ENCODE data around the gene FITM1. TPM values are rescaled to one million over a fixed set of nuclear protein-coding genes. Genes with fewer than 3 reads are reported as not detected.

The FITM1 gene
- total RNA-seq, 1 experiment from 2014 or later = 0.72 TPM

DNA sequence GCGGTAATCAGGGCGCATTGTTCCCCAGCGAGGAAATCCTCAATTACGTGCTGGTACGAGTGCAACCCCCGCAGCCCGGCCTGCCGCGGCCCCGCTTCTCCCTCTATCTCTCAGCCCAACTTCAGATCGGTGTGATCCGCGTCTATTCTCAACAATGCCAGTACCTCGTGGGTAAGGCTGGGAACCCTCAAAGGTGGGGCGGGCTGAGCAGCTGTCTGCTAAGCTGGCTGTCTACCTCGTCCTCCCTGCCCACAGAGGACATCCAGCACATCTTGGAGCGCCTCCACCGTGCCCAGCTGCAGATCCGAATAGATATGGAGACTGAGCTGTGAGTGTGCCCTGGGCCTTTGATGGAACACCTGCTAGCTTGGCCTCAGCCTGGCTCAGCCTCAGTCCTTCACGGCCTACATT, 42.4 kb downstream of the FITM1 start:
- no peak overlapping the region for H3K14ac ChIP-seq (ENCODE audit: insufficient read depth, low read length)
- H3K4me2 ChIP-seq (ENCODE audit: insufficient read depth, insufficient read length, low read length) = no peak overlapping the region
- H4K5ac ChIP-seq (ENCODE audit: insufficient read length, low read depth, low read length) = no peak overlapping the region
- no peak overlapping the region for H3K9ac ChIP-seq (ENCODE audit: extremely low read depth, insufficient read length, low read length)
- H3K23ac ChIP-seq (ENCODE audit: insufficient read length, low read depth, low read length) = no peak overlapping the region
- H2BK12ac ChIP-seq (ENCODE audit: insufficient read length, low read depth, low read length) = no peak overlapping the region
- H3K4me3 Mint-ChIP-seq = peak overlapping the region; percentile 69 to 75; a peak in 4 of 5 replicates
- no peak overlapping the region for H3K18ac ChIP-seq (ENCODE audit: insufficient read length, low read depth, low read length)
- no peak overlapping the region for H2AFZ ChIP-seq (ENCODE audit: low read length)
- H2BK5ac ChIP-seq (ENCODE audit: insufficient read length, low read length) = no peak overlapping the region
- no peak overlapping the region for H3K56ac ChIP-seq (ENCODE audit: insufficient read length, low read depth, low read length)
- H4K91ac ChIP-seq (ENCODE audit: insufficient read length, low read depth, low read length) = no peak overlapping the region
- H3K27ac Mint-ChIP-seq = no peak overlapping the region
- H3K9me3 Mint-ChIP-seq = no peaks in the 10 kb centered on the region; a peak in 1 of 5 replicates
- no peaks in the 10 kb centered on the region for H3K9me3 ChIP-seq (ENCODE audit: control insufficient read depth, low read depth, low read length)
- H2BK120ac ChIP-seq (ENCODE audit: low read depth, low read length, poor library complexity, severe bottlenecking) = no peak overlapping the region
- DNase-seq = no peak
- no peak overlapping the region for H3K4ac ChIP-seq (ENCODE audit: low read depth, low read length)
- H3K27ac ChIP-seq (ENCODE audit: insufficient read length, low read depth, low read length) = no peak overlapping the region
- no CpG with 5 or more reads among the region's 20 CpGs for WGBS (ENCODE audit: extremely low coverage, insufficient read length, low lambda C conversion rate)
- no peaks in the 10 kb centered on the region; the same call in 1 of the 2 replicates for H3K27me3 Mint-ChIP-seq (ENCODE audit: low read depth)
- H3K23me2 ChIP-seq (ENCODE audit: insufficient read length, low read depth, low read length, poor library complexity, severe bottlenecking) = peaks cover 10% of the 10 kb centered on the region
- H2BK20ac ChIP-seq (ENCODE audit: low read depth, low read length, poor library complexity, severe bottlenecking) = no peak overlapping the region
- H3K79me1 ChIP-seq (ENCODE audit: insufficient read depth, low read depth, low read length, poor library complexity, severe bottlenecking) = no peaks in the 10 kb centered on the region
- H3K79me2 ChIP-seq (ENCODE audit: insufficient read depth, low read length) = no peaks in the 10 kb centered on the region
- H4K20me1 ChIP-seq (ENCODE audit: control insufficient read depth, insufficient read depth, insufficient read length) = no peaks in the 10 kb centered on the region
- H3T11ph ChIP-seq (ENCODE audit: low read length) = no peak overlapping the region
- no peak overlapping the region for H4K8ac ChIP-seq (replicated peaks; ENCODE audit: insufficient read length, low read depth, low read length)
- H3K27me3 ChIP-seq (ENCODE audit: insufficient read depth, low read length) = no peaks in the 10 kb centered on the region
- no peak overlapping the region for H2BK15ac ChIP-seq (ENCODE audit: low read depth, low read length)
- TF ChIP-seq, protein P1, sequence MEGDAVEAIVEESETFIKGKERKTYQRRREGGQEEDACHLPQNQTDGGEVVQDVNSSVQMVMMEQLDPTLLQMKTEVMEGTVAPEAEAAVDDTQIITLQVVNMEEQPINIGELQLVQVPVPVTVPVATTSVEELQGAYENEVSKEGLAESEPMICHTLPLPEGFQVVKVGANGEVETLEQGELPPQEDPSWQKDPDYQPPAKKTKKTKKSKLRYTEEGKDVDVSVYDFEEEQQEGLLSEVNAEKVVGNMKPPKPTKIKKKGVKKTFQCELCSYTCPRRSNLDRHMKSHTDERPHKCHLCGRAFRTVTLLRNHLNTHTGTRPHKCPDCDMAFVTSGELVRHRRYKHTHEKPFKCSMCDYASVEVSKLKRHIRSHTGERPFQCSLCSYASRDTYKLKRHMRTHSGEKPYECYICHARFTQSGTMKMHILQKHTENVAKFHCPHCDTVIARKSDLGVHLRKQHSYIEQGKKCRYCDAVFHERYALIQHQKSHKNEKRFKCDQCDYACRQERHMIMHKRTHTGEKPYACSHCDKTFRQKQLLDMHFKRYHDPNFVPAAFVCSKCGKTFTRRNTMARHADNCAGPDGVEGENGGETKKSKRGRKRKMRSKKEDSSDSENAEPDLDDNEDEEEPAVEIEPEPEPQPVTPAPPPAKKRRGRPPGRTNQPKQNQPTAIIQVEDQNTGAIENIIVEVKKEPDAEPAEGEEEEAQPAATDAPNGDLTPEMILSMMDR (conservative IDR thresholded peaks at IDR 0.05) = no peak
- H3K4me1 Mint-ChIP-seq = peaks cover 5 to 13% of the 10 kb centered on the region in 2 experiments; a peak in 3 of 4 replicates
- H3K4me1 ChIP-seq (ENCODE audit: insufficient read depth, low read length) = no peaks in the 10 kb centered on the region
- no peak overlapping the region for H2AK5ac ChIP-seq (ENCODE audit: insufficient read length, low read length)
- peaks cover 7 to 25% (median 23%) of the 10 kb centered on the region in 3 experiments; a peak in 6 of 7 replicates for H3K36me3 Mint-ChIP-seq (ENCODE audit: insufficient read depth in 1 of 3, low read depth in 3 of 3)

Data from H9 (cell line).